T-cell (primary cell): ENCODE data around the gene ERP27. TPM values are rescaled to one million over a fixed set of nuclear protein-coding genes. Genes with fewer than 3 reads are reported as not detected.
A peak's percentile ranks its signal among the peaks of the same experiment; 100 is the strongest.

Experiments
- ATAC-seq, 4 experiments: fragments of 200-7000 bp in 3 of 4; fragments of 150-1000 bp in 1 of 4; cut with Tn5 transposase; replicated peaks in 1 of 4; 1 replicate in 3 of 4; 2 replicates in 1 of 4; pipeline ENCODE4 v1.10.0; 2021; ENCODE audit warnings: moderate library complexity in 3 of 4, mild to moderate bottlenecking in 2 of 4, moderate number of reproducible peaks in 1 of 4
- CTCF ChIA-PET, 2 donors: fragments of 300-600 bp; sonication (Branson Sonifier 250); formaldehyde crosslinking; loops; one replicate each; lab custom pipeline; 2022; ENCODE audit warnings: antibody characterized with exemption in 2 of 2; lab: Charles Lee
- POLR2A ChIA-PET, 2 donors: fragments of 300-600 bp; sonication (Branson Sonifier 250); formaldehyde crosslinking; loops; one replicate each; lab custom pipeline; 2022; ENCODE audit warnings: antibody characterized with exemption in 2 of 2; lab: Charles Lee
- DNase-seq, 35 experiments: peaks; one replicate each; pipeline versions ENCODE4 v3.0.0 to v3.0.0-alpha.2; 2013 to 2023
- H3K27ac ChIP-seq: one replicate; pipeline ENCODE4 v1.5.1; 2013; ENCODE audit warnings: low read length
- H3K27me3 ChIP-seq, 2 experiments: replicated peaks in 1 of 2; 1 replicate in 1 of 2; 2 replicates in 1 of 2; pipeline versions ENCODE4 v1.6.1 to v1.7.0; 2013; ENCODE audit warnings: low read length in 1 of 2, mixed read lengths in 1 of 2; ENCODE audit not compliant: control insufficient read depth in 2 of 2, insufficient read depth in 2 of 2; ENCODE audit errors: extremely low read depth in 1 of 2
- H3K36me3 ChIP-seq, 2 donors: 1 replicate in 1 of 2; 2 replicates in 1 of 2; pipeline versions ENCODE4 v1.6.1 to v1.7.0; 2013; ENCODE audit warnings: low read length in 1 of 2; ENCODE audit not compliant: control insufficient read depth in 2 of 2, insufficient read depth in 1 of 2; ENCODE audit errors: extremely low read depth in 1 of 2
- H3K4me1 ChIP-seq, 2 experiments: 1 replicate in 1 of 2; 2 replicates in 1 of 2; pipeline versions ENCODE4 v1.6.1 to v1.7.0; 2013; ENCODE audit warnings: low read length in 2 of 2, mixed read lengths in 1 of 2; ENCODE audit not compliant: insufficient read depth in 2 of 2, control insufficient read depth in 1 of 2; ENCODE audit errors: extremely low read depth in 1 of 2
- H3K4me3 ChIP-seq, 2 donors: 1 replicate in 1 of 2; 2 replicates in 1 of 2; pipeline versions ENCODE4 v1.5.1 to v1.7.0; 2013; ENCODE audit warnings: mild to moderate bottlenecking in 2 of 2, low read length in 1 of 2, moderate library complexity in 1 of 2; ENCODE audit not compliant: control insufficient read depth in 1 of 2; ENCODE audit errors: extremely low read depth in 1 of 2
- H3K9me3 ChIP-seq: 2 replicates; pipeline ENCODE4 v1.7.0; 2013
- H3K27ac Mint-ChIP-seq, 2 donors: one replicate each; pipeline ENCODE4 v1.8.0; 2020 to 2021; ENCODE audit warnings: mild to moderate bottlenecking in 2 of 2, mixed read lengths in 2 of 2
- H3K27me3 Mint-ChIP-seq, 2 donors: one replicate each; pipeline ENCODE4 v1.8.0; 2021 to 2022; ENCODE audit warnings: mixed read lengths in 2 of 2
- H3K36me3 Mint-ChIP-seq: one replicate; pipeline ENCODE4 v1.8.0; 2021; ENCODE audit warnings: mixed read lengths
- H3K4me1 Mint-ChIP-seq, 3 donors: one replicate each; pipeline ENCODE4 v1.8.0; 2020 to 2022; ENCODE audit warnings: mixed read lengths in 3 of 3, mild to moderate bottlenecking in 1 of 3
- H3K4me3 Mint-ChIP-seq, 3 donors: one replicate each; pipeline ENCODE4 v1.8.0; 2020 to 2022; ENCODE audit warnings: mild to moderate bottlenecking in 3 of 3, mixed read lengths in 3 of 3, moderate library complexity in 3 of 3
- H3K9me3 Mint-ChIP-seq, 3 donors: one replicate each; pipeline ENCODE4 v1.8.0; 2020 to 2022; ENCODE audit warnings: mixed read lengths in 3 of 3
- WGBS: methylation state at CpG from one replicate; pipeline ENCODE4 v1.1.5; 2013; ENCODE audit warnings: missing lambda C conversion rate; ENCODE audit not compliant: insufficient coverage; 5-methylcytosine and 5-hydroxymethylcytosine counted together
- total RNA-seq, 35 experiments: library from RNA in 6 of 35; stranded (reverse) in 6 of 35; fragments of 120-200 nt in 1 of 35; gene quantifications; one replicate each; pipeline versions ENCODE4 v1.2.1 to v1.2.4 and lab custom pipeline; 2013 to 2026

Gene ERP27
- 10 to 100 TPM; 11.1 to 21.8 (median 14.7) TPM for total RNA-seq
- 11.2 TPM for total RNA-seq (2013)
- total RNA-seq (lab: John Stamatoyannopoulos, UW), result 0.32 to 19.4 (median 9.7) reads per million in 29 experiments

- Mint-ChIP-seq H3K9me3 (no peaks in the 10 kb centered on the region), H3K4me3 (peak within 1 kb of the TSS in 1 of 3 donors; percentile 22), H3K4me1 (peaks cover 58 to 64% (median 59%) of the 10 kb centered on the region in 3 donors), H3K27me3 (no peaks in the 10 kb centered on the region), H3K27ac (peak within 1 kb of the TSS; percentile 93 to 94), H3K36me3 (peaks cover 71% of the 10 kb centered on the region)
- ChIA-PET POLR2A (no interaction called here), CTCF (interaction anchor here (0.9 to 3.5 kb wide), 4 partner anchors 23 to 214 kb away, joined by 3 to 23 read pairs (median 10); partner anchors contain the start of gene ARHGDIB (in 1 of the 2))
- no peaks in the 10 kb centered on the region for H3K27me3 ChIP-seq
- no CpG with 5 or more reads among the region's 3 CpGs for WGBS
- ATAC-seq (no peak), DNase-seq (no peak)
- H3K27ac ChIP-seq, result peak within 1 kb of the TSS; percentile 46
- H3K9me3 ChIP-seq, result no peaks in the 10 kb centered on the region
- H3K4me1 ChIP-seq, result peaks cover 0 to 14% of the 10 kb centered on the region in 2 experiments
- H3K4me3 ChIP-seq, result no peak within 1 kb of the TSS
- H3K36me3 ChIP-seq, result peaks cover 6 to 72% of the 10 kb centered on the region in 2 donors
Observed at GRCh38 chr12:14938301-14938700, at the start of gene ERP27. Gene ERP27, minus strand, starts transcription at chr12:14938537. Its CDS starts 29 bp downstream, at chr12:14938508.

GRCh38 chr12:14988035-14988434 lies 49.7 kb upstream of the ERP27 start:
- no peak overlapping the region for H3K27ac ChIP-seq
- Mint-ChIP-seq H3K4me3 (no peak overlapping the region), H3K27ac (no peak overlapping the region), H3K4me1 (peaks cover 26 to 43% (median 39%) of the 10 kb centered on the region in 3 donors), H3K9me3 (peaks cover 5 to 15% (median 6%) of the 10 kb centered on the region in 3 donors), H3K27me3 (no peaks in the 10 kb centered on the region), H3K36me3 (no peaks in the 10 kb centered on the region)
- no peaks in the 10 kb centered on the region for H3K27me3 ChIP-seq
- H3K4me3 ChIP-seq, result no peak overlapping the region
- POLR2A ChIA-PET, result interaction anchor here in 1 of 2 donors (0.6 kb wide), 1 partner anchor 48 kb away, joined by 3 read pairs; no protein-coding TSS in a partner anchor
- H3K4me1 ChIP-seq, result peaks cover 10 to 12% of the 10 kb centered on the region in 2 experiments
- no peak for DNase-seq
- no peak for ATAC-seq
- no peaks in the 10 kb centered on the region for H3K36me3 ChIP-seq
- no peaks in the 10 kb centered on the region for H3K9me3 ChIP-seq
- 67% methylated on average over 1 of the region's 3 CpGs for WGBS
- CTCF ChIA-PET, result interaction anchor here in 1 of 2 donors (0.6 kb wide), 1 partner anchor 186 kb away, joined by 3 read pairs; no protein-coding TSS in a partner anchor

- H3K27ac ChIP-seq, result no peak overlapping the region
- no peak overlapping the region for H3K27ac Mint-ChIP-seq
- H3K9me3 Mint-ChIP-seq, result peaks cover 5 to 14% (median 6%) of the 10 kb centered on the region in 3 donors
- CTCF ChIA-PET, result interaction anchor here in 1 of 2 donors (0.7 to 1.0 kb wide), 4 partner anchors 9 to 350 kb away, joined by 3 to 8 read pairs (median 6); no protein-coding TSS in a partner anchor
- no peaks in the 10 kb centered on the region for H3K36me3 ChIP-seq
- peaks cover 13 to 22% of the 10 kb centered on the region in 2 experiments for H3K4me1 ChIP-seq
- 100% methylated on average over 1 of the region's 4 CpGs for WGBS
- H3K36me3 Mint-ChIP-seq, result no peaks in the 10 kb centered on the region
- POLR2A ChIA-PET, result no interaction called here
- H3K4me3 Mint-ChIP-seq, result no peak overlapping the region
- no peaks in the 10 kb centered on the region for H3K9me3 ChIP-seq
- H3K27me3 Mint-ChIP-seq, result no peaks in the 10 kb centered on the region
- H3K4me1 Mint-ChIP-seq, result peaks cover 39 to 51% (median 49%) of the 10 kb centered on the region in 3 donors
- no peaks in the 10 kb centered on the region for H3K27me3 ChIP-seq
- no peak overlapping the region for H3K4me3 ChIP-seq
- ATAC-seq, result no peak
- peak in 1 of 35 experiments; percentile 30 for DNase-seq
Observed at GRCh38 chr12:14986449-14986848, 48.1 kb upstream of the ERP27 start.

GRCh38 chr12:14984766-14985285 lies 46.5 kb upstream of the ERP27 start:
- peaks cover 55 to 64% (median 60%) of the 10 kb centered on the region in 3 donors for H3K4me1 Mint-ChIP-seq
- no peaks in the 10 kb centered on the region for H3K36me3 Mint-ChIP-seq
- H3K27ac Mint-ChIP-seq, result peak overlapping the region in 1 of 2 donors; percentile 53
- H3K4me3 Mint-ChIP-seq, result peak overlapping the region in 1 of 3 donors; percentile 20
- ChIA-PET CTCF (interaction anchor here in 1 of 2 donors (1.3 kb wide), 1 partner anchor 549 kb away, joined by 3 read pairs; no protein-coding TSS in a partner anchor), POLR2A (interaction anchor here in 1 of 2 donors (0.6 kb wide), 1 partner anchor 154 kb away, joined by 3 read pairs; no protein-coding TSS in a partner anchor)
- no peak overlapping the region for H3K27ac ChIP-seq
- H3K36me3 ChIP-seq, result no peaks in the 10 kb centered on the region
- H3K4me3 ChIP-seq, result no peak overlapping the region
- H3K9me3 Mint-ChIP-seq, result peaks cover 0 to 1% (median 0%) of the 10 kb centered on the region in 3 donors
- H3K27me3 ChIP-seq, result no peaks in the 10 kb centered on the region
- no peaks in the 10 kb centered on the region for H3K27me3 Mint-ChIP-seq
- ATAC-seq (peak in 1 of 4 experiments; percentile 36), DNase-seq (no peak)
- no CpG with 5 or more reads among the region's 1 CpG for WGBS
- H3K9me3 ChIP-seq, result no peaks in the 10 kb centered on the region
- peaks cover 18 to 38% of the 10 kb centered on the region in 2 experiments for H3K4me1 ChIP-seq

DNA sequence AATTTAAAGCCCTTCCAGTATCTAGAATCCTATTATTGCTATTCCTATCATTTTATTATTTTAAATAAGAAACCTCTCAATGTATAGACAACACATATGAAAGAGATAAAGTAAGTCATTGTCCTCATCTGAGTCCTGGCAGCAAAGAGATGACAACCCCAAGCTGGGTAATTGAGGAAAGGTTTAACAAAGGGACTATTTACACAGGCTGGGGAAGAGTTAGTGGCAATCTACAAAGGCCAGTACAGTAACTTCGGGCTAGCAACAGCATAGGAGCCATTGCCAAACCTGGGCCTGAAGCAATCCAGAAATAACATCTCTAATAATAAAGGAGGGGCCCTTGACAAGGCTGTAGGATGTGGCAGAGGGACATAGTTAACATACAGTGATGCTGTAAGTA lies 45.7 kb upstream of the ERP27 start:
- peaks cover 56 to 64% (median 61%) of the 10 kb centered on the region in 3 donors for H3K4me1 Mint-ChIP-seq
- CTCF ChIA-PET, result interaction anchor here (0.7 to 1.2 kb wide), 5 partner anchors 11 to 544 kb away, joined by 3 to 9 read pairs (median 4); partner anchors contain the start of gene PDE6H (in 1 of the 2)

DNA sequence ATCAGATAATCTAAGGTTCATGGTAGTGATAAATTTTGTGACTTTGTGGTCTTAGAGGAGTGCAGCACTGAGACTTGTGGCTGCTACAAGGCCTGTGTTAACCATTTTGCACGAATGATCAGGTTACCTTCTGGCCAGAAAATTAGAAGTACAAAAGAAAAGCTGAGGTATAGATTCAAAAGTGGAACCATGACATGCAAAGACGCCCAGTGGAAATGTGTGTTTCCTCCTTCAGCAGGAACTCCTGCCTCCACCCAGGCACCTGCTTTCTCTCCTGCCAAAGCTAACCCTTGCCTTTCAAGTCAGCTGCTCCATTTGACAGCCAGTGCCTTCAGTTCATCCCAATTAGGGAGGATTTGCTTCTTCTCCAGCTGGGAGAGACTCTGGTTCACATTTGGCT lies 44.7 kb upstream of the ERP27 start:
- peaks cover 18 to 48% of the 10 kb centered on the region in 2 experiments for H3K4me1 ChIP-seq

More for the DNA sequence above, 45.7 kb upstream of the ERP27 start:
- H3K4me3 ChIP-seq, result no peak overlapping the region
- no peaks in the 10 kb centered on the region for H3K9me3 ChIP-seq
- ATAC-seq (no peak), DNase-seq (no peak)
- H3K36me3 ChIP-seq, result no peaks in the 10 kb centered on the region
- POLR2A ChIA-PET, result interaction anchor here (0.6 to 0.8 kb wide), 2 partner anchors 12 to 214 kb away, joined by 3 to 7 read pairs; no protein-coding TSS in a partner anchor
- no peaks in the 10 kb centered on the region for H3K9me3 Mint-ChIP-seq
- no peak overlapping the region for H3K27ac ChIP-seq
- H3K27me3 Mint-ChIP-seq, result no peaks in the 10 kb centered on the region
- H3K27me3 ChIP-seq, result no peaks in the 10 kb centered on the region
- peaks cover 18 to 45% of the 10 kb centered on the region in 2 experiments for H3K4me1 ChIP-seq
- peak overlapping the region in 1 of 2 donors; percentile 53 for H3K27ac Mint-ChIP-seq
- H3K4me3 Mint-ChIP-seq, result peak overlapping the region in 1 of 3 donors; percentile 20
- WGBS, result no CpG with 5 or more reads among the region's 1 CpG
- no peaks in the 10 kb centered on the region for H3K36me3 Mint-ChIP-seq

More for the DNA sequence above, 44.7 kb upstream of the ERP27 start:
- Mint-ChIP-seq H3K9me3 (no peaks in the 10 kb centered on the region), H3K27me3 (no peaks in the 10 kb centered on the region), H3K4me1 (peaks cover 64 to 73% (median 67%) of the 10 kb centered on the region in 3 donors), H3K36me3 (no peaks in the 10 kb centered on the region), H3K4me3 (peak overlapping the region in 1 of 3 donors; percentile 47), H3K27ac (peak overlapping the region; percentile 60 to 79)
- WGBS, result 0% methylated on average over 1 of the region's 2 CpGs
- DNase-seq, result no peak
- no peak overlapping the region for H3K27ac ChIP-seq
- no peaks in the 10 kb centered on the region for H3K27me3 ChIP-seq
- H3K36me3 ChIP-seq, result no peaks in the 10 kb centered on the region
- ChIA-PET POLR2A (no interaction called here), CTCF (interaction anchor here (1.1 to 1.2 kb wide), 3 partner anchors 13 to 25 kb away, joined by 4 to 5 read pairs (median 4); no protein-coding TSS in a partner anchor)
- ATAC-seq, result peak in 3 of 4 experiments; percentile 37 to 45 (median 42)
- no peaks in the 10 kb centered on the region for H3K9me3 ChIP-seq
- H3K4me3 ChIP-seq, result no peak overlapping the region
